GM21786 (cell line): ENCODE data around the gene MNS1.
A peak's percentile ranks its signal among the peaks of the same experiment; 100 is the strongest.
"Not testable (repeated sequence)": the region's sequence is repeated elsewhere in the genome, so short reads cannot be mapped to it uniquely, and the experiment has no call there.

Experiments used
- ATAC-seq: cut with Tn5 transposase; IDR thresholded peaks from one replicate; pipeline ENCODE4 v1.9.1; 2021; ENCODE audit not compliant: unreplicated experiment

MNS1 gene, protein sequence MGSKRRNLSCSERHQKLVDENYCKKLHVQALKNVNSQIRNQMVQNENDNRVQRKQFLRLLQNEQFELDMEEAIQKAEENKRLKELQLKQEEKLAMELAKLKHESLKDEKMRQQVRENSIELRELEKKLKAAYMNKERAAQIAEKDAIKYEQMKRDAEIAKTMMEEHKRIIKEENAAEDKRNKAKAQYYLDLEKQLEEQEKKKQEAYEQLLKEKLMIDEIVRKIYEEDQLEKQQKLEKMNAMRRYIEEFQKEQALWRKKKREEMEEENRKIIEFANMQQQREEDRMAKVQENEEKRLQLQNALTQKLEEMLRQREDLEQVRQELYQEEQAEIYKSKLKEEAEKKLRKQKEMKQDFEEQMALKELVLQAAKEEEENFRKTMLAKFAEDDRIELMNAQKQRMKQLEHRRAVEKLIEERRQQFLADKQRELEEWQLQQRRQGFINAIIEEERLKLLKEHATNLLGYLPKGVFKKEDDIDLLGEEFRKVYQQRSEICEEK

DNA sequence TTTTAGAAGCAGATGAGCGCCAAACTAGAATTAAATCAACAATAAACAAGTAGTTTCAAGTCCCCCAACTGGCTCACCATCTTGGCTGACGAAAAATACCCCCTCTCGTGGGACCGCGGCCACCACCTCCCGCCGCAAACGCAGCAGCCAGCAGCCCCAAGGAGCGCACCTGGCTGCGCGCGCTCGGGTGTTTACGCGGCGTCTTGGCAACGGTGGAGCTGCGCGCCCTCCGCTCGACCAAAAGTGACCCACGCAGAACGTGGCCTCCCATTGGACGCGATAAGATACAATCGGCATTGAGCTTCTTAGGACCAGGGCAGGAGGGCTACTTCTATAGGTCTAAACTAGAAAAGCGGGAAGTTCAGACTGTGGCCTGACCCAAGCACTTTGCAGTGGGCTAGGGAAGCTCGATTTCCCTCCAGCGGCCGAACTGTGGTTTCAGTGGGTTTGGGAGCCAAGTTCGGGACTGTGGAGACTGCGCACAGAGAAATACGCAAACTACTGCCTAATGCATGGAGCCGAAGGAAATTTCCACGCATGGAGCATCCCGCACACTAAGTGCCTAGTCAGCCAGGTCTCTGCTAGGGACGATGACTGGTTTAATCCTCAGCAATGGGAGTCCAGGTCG lies at the start of gene MNS1:
TSS of gene MNS1 (minus strand) at position 245 of the 628 bp plus-strand sequence. CDS start at position 80, 165 bp downstream.
- ATAC-seq: peak; percentile 99

DNA sequence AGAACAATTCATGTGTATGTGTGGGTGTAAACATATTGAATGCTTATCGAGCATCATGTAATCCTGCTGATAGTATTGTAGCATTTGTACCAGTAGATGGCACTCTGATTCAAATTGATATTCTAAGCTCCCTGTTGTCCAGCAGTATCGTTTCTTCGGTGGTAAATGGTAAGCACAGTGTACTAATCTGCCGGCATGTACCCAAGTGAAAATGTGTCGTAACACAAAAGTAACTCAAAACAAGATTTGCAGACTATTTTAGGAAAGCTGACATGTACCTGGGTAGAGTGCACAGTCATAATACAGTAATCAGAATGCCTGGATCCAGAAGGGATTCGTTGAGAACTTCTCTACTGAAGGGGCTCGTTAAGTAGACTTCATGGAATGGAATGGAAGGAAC lies 31.7 kb upstream of the MNS1 start:
- no peak for ATAC-seq

DNA sequence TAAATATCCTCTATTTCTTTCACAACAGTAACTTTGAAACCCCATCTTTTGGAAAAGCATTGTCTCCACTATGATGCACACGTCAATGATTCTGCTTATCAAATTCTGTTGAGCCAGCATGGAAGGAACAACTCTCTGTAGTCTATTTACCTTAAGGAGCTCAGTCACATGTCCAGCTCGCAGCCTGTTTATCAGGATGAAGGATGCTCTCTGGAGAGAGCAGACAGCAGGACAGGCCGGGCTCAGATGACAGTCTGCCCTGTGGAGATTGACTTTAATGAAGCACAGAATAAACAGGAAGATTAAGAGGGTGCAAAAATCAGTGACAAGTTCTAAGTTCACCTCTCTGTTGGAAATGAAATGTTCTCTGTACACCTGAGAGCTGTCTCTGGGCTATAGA lies 30.6 kb upstream of the MNS1 start:
- no peak for ATAC-seq

DNA sequence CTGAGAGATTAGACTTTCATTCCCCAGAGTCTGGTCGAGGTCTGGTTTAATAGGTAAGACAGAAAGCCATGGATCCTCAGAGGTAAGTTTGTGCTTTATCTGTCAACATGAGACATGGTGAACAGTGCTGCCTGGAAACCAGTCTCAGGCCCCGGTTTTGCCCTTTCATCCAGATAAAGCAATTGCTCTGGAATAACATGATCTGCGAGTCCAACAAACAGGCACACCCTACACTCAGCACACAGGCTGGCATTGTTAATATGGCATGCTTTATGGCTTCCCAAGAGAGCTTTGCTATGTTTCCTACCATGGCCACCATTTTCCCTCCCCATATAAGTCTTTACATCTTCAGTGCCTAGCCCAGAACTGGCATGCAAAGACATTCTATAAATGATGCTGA lies 30.1 kb upstream of the MNS1 start:
- no peak for ATAC-seq

DNA sequence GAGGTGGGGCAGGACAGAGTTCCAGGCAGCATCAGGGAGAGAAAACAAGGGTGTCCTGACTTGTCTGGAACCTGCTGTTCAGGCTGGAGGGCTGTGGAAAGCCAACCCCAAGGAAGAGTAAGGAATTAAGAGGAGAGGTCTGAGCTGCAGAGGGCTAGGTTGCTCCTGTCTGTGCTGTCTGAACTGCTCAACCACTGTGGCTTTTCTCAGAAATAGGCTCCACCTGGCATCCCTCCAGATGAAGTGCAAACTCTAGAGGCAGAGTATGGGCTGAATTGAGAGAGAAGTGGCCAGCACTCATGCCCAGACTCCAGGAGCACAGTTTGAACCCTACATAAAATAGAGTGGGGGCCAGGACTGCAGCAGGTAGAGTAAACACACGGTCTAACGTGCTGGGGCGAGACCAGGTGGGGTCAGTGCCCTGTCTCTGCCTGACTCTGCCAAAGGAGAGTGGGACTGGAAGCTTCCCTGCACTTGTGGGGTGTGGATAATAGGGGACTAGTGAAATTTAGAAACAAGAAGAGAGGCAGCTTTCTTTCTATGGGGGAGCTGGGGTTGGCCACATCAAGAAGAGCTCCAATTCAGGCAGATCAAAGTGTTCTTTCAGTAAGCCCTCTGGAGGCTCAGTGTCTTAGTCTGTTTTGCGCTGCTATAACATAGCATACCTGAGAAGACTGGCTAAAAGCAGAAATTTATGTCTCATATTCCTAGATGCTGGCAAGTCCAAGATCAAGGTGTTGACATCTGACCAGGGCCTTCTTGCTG lies 28.0 kb upstream of the MNS1 start:
- no peak for ATAC-seq

DNA sequence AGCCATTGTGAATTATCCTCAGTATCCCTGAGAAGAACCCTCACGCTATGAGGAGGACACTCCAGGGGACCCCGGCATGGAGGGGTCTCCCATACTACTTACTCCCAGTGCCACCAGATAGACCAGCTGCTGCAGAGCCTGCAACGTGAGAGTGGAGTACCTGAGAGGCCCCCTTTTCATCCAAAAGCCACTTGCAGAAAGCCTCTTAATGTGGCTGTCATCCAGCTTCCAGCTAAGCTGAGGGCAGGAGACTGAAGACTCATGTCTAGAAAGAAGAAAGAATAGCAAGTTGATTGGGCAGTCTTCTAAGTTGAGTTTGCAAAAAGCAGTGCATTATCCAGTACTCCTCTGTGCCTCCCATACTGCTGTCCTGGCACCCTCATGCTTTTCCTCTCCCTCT lies 27.3 kb upstream of the MNS1 start:
- no peak for ATAC-seq

DNA sequence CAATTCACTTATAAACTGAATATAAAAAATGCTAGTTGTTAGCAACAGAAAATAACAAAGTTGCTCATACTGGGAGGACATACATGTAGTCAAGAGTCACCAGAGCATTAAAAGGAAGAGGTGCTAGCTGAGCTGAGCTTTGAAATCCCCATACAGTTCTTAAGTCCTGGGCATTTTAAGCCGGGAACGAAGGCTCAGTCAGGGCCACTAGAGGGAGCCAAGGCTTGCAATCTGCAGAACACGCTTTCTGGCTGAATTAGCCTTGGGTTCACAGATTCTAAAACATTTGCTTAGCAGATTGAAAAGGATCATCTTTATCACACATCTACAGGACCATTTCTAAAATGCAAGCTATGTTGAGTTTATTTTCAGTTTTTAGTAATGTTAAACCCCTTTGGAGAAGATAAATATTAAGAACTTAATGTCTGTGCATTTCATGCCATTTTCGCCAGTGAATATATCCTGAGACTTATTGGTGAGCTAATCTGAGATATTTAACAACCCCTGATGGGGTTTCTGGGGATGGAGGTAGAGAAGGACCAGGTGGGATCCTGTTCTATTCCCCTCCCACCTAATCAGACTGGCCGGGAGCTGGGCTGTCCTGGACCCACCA lies 26.3 kb upstream of the MNS1 start:
- no peak for ATAC-seq

DNA sequence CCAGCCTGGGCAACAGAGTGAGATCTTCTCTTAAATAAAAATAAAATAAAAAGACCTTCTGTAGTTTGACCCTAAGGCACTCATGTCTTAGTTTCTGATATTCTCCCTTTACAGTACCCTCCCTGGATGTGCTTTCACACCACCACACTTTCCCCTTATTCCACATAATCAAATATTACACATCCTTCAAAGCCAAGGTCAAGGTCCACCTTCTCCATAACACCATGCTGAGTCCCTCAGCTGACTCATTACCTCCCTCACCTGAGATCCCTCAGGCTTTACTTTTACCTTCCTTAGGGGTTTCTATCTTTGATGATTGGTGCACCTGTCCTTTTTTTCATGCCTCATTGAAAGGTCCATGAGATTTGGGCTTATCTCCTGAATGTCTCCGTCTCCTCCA lies 25.5 kb upstream of the MNS1 start:
- ATAC-seq: no peak

DNA sequence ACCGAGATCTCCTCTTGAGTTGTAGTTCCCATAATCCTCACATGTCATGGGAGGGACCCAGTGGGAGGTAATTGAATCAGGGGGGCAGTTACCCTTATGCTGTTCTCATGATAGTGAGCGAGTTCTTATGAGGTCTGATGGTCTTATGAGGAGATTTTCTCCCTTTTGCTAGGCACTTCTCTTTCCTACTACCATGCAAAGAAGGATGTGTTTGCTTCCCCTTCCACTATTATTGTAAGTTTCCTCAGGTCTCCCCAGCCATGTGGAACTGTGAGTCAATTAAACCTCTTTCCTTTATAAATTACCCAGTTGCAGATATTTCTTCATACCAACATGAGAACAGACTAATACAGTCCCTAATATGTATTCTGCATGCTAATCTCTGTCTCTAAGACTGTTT lies 21.3 kb upstream of the MNS1 start:
- not testable (repeated sequence) for ATAC-seq

DNA sequence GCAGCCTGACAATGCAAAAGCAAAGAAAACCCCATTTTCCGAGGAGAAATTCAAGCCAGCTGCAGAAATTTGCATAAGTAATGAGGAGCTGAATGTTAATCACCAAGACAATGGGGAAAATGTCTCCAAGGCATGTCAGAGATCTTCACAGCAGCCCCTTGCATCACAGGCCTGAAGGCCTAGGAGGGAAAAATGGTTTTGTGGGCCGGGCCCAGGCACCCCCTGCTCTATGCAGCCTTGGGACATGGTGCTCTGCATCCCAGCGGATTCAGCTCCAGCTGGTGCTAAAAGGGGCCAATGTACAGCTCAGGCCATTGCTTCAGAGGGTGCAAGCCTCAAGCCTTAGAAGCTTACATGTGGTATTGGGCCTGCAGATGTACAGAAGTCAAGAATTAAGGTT lies 20.5 kb upstream of the MNS1 start:
- not testable (repeated sequence) for ATAC-seq

DNA sequence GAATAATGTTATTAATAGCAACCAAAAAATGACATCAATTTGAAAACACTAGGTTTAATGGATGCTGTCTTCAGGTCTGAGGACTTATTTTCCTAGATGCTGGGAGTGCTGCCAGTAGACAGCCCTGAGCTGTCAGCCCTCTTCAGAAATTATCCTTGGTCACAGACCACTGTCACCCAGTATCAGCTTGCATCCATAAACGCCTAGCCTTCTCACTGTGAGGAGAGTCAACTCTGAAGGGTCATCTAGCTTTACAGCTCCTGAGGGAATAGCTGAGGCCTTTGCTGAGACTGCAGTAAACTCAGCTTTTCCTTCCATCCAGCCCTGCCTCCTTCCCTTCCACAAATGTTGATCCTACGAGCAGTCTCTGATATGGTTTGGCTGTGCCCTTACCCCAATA lies 19.4 kb upstream of the MNS1 start:
- ATAC-seq: no peak

DNA sequence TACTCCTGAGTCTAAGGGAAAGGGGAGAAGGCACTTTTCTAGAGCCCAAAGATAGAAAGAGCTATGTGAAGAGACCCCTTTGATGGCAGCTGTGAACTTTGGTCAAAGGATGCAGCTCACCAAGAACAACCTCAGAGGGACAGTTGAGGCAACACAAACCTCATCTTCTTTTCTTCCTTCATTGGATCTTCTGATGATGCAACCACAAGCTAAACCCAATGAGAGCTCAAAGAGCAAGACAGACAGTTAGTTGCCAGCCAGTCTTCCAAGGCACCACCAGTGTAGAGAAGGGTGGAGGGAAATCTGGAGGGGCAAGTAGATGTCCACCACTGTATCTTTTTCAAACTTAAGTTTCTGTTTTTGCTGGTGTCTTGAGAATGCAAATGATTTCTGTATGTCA lies 10.4 kb upstream of the MNS1 start:
- no peak for ATAC-seq

DNA sequence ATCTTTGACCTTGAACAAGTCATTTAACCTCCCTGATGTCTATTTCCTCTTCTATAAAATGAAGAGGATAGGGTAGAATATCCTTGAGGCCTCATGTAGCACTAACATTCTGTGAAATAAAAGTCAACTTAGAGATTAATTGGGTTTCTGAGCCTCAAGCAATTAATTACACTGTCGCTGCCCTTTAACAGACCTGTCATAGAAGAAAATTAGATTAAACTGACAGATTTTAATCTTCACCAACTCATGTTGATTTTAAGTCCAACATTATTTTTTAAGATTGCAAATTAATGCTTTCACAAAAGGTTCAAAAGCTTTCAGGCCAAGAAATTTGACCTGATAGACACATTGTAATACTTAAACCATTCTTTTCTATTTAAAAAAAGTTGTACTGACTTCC lies 8.1 kb upstream of the MNS1 start:
- no peak for ATAC-seq

DNA sequence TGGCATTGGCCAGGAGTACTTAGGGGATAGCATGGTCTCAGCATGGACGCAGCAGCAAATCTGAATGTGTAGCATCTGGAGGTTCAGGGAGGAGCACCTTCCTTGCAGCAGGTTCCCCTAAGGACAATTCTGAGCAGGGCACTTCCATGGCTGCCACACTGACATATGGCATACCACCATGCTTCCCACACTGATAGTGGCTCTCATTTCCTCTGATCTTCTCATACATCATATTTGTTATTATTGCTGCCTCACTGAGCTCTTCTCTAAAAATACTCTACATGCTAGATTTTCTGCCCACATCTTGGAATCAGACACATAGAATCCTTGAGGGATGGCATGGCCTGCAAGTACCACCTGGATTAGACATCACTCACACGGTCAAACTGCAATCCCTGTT lies 7.3 kb upstream of the MNS1 start:
- no peak for ATAC-seq

DNA sequence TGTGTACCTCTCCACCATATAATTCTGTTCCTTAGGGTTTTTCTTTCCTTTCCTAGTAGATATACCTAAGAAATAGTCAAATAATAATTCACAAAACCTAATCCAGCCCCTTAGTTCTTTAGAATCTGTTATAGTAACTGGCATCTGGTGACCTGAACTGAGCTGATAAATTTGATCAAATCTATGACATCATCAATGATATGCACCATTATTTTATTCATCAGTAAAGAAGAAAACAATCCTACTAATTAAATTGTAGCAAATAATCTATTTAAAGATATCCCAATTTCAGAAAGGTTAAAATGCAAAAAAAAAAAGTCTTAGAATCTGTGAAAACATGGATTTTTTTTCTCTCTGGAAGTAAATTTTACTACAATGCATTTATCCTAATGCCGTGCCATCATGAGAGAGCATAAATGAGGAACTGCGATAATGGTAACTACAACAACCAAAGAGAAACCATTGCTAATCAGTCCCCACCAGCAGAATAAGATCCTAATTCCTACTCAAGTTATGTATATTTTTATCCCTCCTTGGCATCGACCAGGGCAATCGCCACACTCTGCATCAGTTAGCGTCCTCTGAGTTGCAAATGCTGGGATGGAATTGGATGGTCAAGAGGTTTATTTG lies 6.6 kb upstream of the MNS1 start:
- no peak for ATAC-seq

DNA sequence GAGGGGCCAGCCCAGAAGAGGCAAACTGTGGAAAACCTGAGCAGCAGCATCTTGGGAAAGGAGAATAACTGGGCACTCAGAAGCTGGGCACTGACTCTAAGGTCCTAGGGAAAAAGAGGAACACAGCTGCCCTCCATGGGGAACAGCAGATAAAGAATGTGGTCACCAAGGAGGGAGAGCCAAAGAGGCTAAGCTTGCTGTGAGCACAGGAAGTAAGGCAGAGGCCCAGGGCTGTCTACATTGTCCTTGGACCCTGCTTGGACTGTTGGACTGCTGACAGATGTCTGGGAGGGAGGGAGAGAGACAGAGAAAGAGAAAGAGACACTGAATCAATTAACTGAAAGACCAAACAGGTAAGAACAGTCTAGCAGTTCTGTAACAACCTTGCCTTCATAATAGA lies 4.5 kb upstream of the MNS1 start:
- ATAC-seq: no peak

DNA sequence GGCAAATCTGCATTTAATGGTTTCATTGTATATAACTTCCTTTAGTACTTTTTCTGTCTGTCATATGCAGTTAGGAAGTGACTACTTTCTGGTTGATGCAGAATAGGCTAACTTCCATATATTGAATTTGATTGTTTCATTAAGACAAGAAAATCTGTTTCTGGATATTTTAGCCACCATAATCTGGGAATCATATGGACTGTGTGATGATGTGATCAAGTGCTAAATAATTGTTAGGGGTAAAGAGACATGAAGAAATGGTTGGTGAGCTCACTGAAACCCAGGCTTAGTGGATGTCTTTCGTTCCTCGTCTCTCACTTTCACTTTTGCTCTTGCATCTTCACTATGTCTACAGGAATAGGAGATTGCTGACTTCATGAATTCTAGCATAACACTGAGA lies 3.5 kb upstream of the MNS1 start:
- peak; percentile 48 for ATAC-seq

DNA sequence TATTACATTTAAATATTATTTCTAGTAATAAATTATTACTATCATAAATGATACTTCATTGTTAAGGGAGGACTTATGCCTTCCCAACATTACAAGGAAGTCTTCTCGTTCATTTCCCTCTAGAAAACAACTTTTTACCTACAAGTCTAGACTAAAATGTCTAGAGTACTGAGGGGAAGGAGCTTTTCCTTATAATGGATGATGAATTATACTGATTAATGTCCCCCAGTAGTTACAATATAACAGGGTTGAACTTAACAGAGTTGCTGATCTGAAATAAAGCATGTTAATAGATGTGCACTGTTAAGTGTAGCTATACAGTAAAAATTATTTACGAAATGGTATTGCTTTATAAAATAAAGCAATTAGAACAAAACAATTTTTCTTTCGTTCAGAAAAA lies 2.7 kb upstream of the MNS1 start:
- no peak for ATAC-seq

DNA sequence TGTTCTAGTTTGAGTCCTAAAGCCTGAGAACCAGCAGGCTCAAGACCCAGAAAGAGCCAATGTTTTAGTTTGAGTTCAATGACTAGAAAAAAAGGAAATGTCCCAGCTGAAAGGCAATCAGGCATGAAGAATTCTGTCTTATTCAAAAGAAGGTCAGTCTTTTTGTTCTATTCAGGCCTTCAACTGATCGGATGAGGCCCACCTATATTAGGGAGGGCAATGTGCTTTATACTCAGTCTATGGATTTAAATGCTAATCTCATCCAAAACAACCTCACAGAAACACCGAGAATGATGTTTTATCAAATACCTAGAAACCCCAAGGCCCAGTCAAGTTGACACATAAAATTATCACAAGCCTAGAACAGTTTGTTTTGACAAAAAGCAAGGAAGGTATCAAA lies 4.0 kb downstream of the MNS1 start:
- no peak for ATAC-seq

DNA sequence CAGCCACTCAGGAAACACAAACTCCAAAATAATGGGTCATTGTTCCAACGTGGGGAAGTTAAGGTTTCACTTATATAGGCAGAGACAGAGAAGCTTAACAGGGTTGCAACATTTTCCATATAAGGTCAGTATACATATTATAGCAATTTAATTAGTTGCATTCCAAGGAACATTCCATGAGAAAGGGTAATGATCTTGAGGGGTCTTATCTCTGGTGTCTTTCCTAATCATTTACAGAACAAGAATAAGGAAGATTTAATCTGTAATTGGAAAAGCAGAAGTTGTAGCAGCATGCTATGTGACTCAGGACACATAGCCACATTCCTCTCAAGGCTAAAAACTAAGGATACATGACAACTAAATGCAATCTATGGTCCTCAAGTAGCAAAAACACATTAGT lies 4.9 kb downstream of the MNS1 start:
- ATAC-seq: no peak

DNA sequence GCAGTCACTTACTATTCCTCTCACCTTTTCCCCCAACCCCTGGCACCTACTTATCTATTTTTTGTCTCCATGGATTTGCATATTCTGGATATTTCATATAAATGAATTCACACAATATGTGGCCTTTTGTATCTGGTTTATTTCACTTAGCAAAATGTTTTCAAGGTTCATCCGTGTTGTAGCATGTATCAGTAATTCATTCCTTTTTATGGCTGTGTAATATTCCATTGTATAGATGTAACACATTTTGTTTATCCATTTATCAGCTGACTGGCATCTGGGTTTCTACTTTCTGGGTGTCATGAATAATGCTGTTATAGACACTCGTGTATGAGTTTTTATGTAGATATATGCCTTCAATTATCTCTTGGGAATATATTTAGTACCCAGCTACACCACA lies 5.8 kb downstream of the MNS1 start:
- no peak for ATAC-seq
